Measurements from ENCODE around the gene PTPRE. TPM values are rescaled to one million over a fixed set of nuclear protein-coding genes. Genes with fewer than 3 reads are reported as not detected.

The PTPRE gene
- total and polyA plus RNA-seq, 2 of the 4 experiments (the other 2 are of a cell fraction), result 0.34 to 0.54 TPM

DNA sequence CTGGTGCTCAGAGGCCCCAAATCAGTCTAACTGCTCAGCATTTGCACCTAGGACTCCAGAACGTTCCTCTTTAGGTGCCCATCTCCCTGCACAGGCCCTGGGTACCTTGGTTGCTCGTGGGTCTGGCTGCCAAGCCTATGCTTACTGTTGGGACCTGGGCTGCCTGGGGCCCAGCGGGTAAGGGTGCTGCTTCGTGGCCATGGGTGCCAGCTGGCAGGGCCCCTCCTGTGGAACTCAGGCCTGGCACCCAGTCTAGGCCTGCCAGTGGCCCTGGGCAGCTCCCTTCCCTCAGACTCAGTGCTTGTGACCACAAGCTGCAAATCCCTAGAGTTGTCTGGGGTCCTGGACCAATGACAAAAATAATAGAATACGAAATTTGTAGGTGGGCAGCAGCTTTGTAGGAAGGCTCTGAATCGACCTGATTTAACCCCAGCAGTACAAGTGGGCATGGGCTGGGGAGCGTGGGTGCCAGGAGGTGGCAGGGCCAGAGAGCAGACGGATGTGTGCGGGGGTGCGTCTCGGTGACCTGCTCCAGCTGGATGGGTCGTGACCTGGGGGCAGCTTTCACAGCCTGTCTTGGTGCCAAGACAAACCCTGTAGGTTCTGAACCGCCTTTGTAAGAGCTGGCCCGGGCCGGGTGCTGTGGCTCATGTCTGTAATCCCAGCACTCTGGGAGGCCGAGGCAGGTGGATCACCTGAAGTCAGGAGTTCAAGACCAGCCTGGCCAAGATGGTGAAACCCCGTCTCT lies 149.6 kb downstream of the PTPRE start:
- H3K9me1 ChIP-seq (ENCODE audit: insufficient read depth, low read length), result peaks cover 3% of the 10 kb centered on the region; the same call in 1 of the 2 replicates
- H4K91ac ChIP-seq (ENCODE audit: insufficient read depth, low read depth, low read length), result no peak overlapping the region
- no peaks in the 10 kb centered on the region for H4K20me1 ChIP-seq (ENCODE audit: insufficient read depth, low read length)
- no peaks in the 10 kb centered on the region for H3K79me1 ChIP-seq (ENCODE audit: low read depth in 1 of 2, low read length in 2 of 2)
- H2AFZ ChIP-seq (replicated peaks; ENCODE audit: low read length, poor library complexity), result peak overlapping the region; percentile 51
- dilution Hi-C loops (cut with HindIII; ENCODE audit: low sequenced_read_pairs, unreplicated experiment), result no loop called here
- in situ Hi-C loops (cut with MboI; ENCODE audit: low sequenced_read_pairs), result no loop called here
- no peak overlapping the region for H3K4ac ChIP-seq (ENCODE audit: low read depth, low read length)
- H3K9ac ChIP-seq (ENCODE audit: low read depth, low read length), result no peak overlapping the region
- no peak overlapping the region for H3K4me3 ChIP-seq (ENCODE audit: insufficient read depth, low read depth, low read length)
- intact Hi-C loops (cut with micrococcal nuclease), result no loop called here
- no peak overlapping the region for H3K23ac ChIP-seq (ENCODE audit: low read depth, low read length)
- H2BK15ac ChIP-seq (ENCODE audit: low read depth, low read length), result no peak overlapping the region
- no peak overlapping the region for H4K5ac ChIP-seq (ENCODE audit: low read depth, low read length)
- H3K4me2 ChIP-seq (ENCODE audit: low read depth, low read length), result no peak overlapping the region
- H3K27ac ChIP-seq (ENCODE audit: insufficient read depth, low read length), result no peak overlapping the region
- H3K36me3 ChIP-seq (ENCODE audit: control insufficient read depth, insufficient read depth, low read length), result no peaks in the 10 kb centered on the region
- no peak overlapping the region for H2AK9ac ChIP-seq (replicated peaks; ENCODE audit: low read depth, low read length, poor library complexity)
- no peak overlapping the region for H2BK20ac ChIP-seq (ENCODE audit: low read depth, low read length)
- H3K27me3 ChIP-seq (ENCODE audit: control insufficient read depth, insufficient read depth, low read length), result no peaks in the 10 kb centered on the region
- no TSS peak for BruUV-seq (replicated peaks)
- 69% methylated on average over 6 of the region's 17 CpGs; no CpG with 5 or more reads in 1 of the 2 experiments for WGBS, 2 experiments (ENCODE audit: extremely low coverage in 2 of 2, insufficient read length in 1 of 2)
- H3K14ac ChIP-seq (replicated peaks; ENCODE audit: low read depth, low read length), result no peak overlapping the region
- no peak overlapping the region for H2BK120ac ChIP-seq (ENCODE audit: low read depth, low read length)
- no peak overlapping the region for H2AK5ac ChIP-seq (ENCODE audit: low read depth, low read length)
- no peak overlapping the region for H3K18ac ChIP-seq (ENCODE audit: low read depth, low read length)
- H2BK5ac ChIP-seq (ENCODE audit: low read depth, low read length, poor library complexity, severe bottlenecking), result no peak overlapping the region
- no peaks in the 10 kb centered on the region for H3K9me3 ChIP-seq (ENCODE audit: control insufficient read depth, insufficient read depth, low read length)
- POLR2A ChIA-PET (ENCODE audit: unreplicated experiment), result interaction anchor here (0.7 kb wide), 1 partner anchor 12 kb away, joined by 3 read pairs; no protein-coding TSS in a partner anchor
- no peak overlapping the region for H3K56ac ChIP-seq (ENCODE audit: extremely low read depth, insufficient read depth, low read length)
- DNase-seq, result no peak
- no peaks in the 10 kb centered on the region for H3K4me1 ChIP-seq (ENCODE audit: control insufficient read depth, insufficient read depth, low read length)
- TF ChIP-seq MXI1 (IDR thresholded peaks at IDR 0.05; ENCODE audit: borderline replicate concordance, low read depth, low read length) (no peak), NFE2L2 (IDR thresholded peaks at IDR 0.05; ENCODE audit: low read depth, low read length) (no peak)
- ATAC-seq (ENCODE audit: low read depth), result no peak
- CTCF ChIA-PET, result no interaction called here
- no peak overlapping the region for H4K8ac ChIP-seq (ENCODE audit: low read depth in 2 of 2, low read length in 2 of 2)
